Measurements from ENCODE around the gene ALOXE3. TPM values are rescaled to one million over a fixed set of nuclear protein-coding genes. Genes with fewer than 3 reads are reported as not detected.

ALOXE3 gene
- total RNA-seq, 1 experiment from 2014 or later = not detected

- DNase-seq (ENCODE audit: low spot score) = no peak
Measured at GRCh38 chr17:8052256-8053252, 65.8 kb downstream of the ALOXE3 start.

- DNase-seq (ENCODE audit: low spot score) = no peak
Measured at GRCh38 chr17:8051831-8052230, 66.5 kb downstream of the ALOXE3 start.

GRCh38 chr17:8048736-8049135, 69.6 kb downstream of the ALOXE3 start:
- no peak for DNase-seq (ENCODE audit: low spot score)

GRCh38 chr17:8048236-8048635, 70.1 kb downstream of the ALOXE3 start:
- no peak for DNase-seq (ENCODE audit: low spot score)

GRCh38 chr17:8047769-8048110, 70.6 kb downstream of the ALOXE3 start:
- DNase-seq (ENCODE audit: low spot score) = no peak

GRCh38 chr17:8046929-8047768, 71.2 kb downstream of the ALOXE3 start:
- DNase-seq (ENCODE audit: low spot score) = no peak

GRCh38 chr17:8046306-8046928, 71.9 kb downstream of the ALOXE3 start:
- DNase-seq (ENCODE audit: low spot score) = no peak

Other genes with a start within 250 kb of the ALOXE3 start
- 89.2 and 104 TPM in 2 replicates for gene CHD3, start 229.7 kb downstream of the ALOXE3 start, total RNA-seq (2014; rRNA removed; shearing (Covaris generic))
- 1.5 and 1.8 TPM in 2 replicates for gene RNF227, start 202.2 kb downstream of the ALOXE3 start, total RNA-seq (2014; rRNA removed; shearing (Covaris generic))
- 0.38 and 0.55 TPM in 2 replicates for gene KCNAB3, start 188.7 kb downstream of the ALOXE3 start, total RNA-seq (2014; rRNA removed; shearing (Covaris generic))
- 54.2 and 64.2 TPM in 2 replicates for gene TRAPPC1, start 186.6 kb downstream of the ALOXE3 start, total RNA-seq (2014; rRNA removed; shearing (Covaris generic))
- gene CNTROB, start 186.3 kb downstream of the ALOXE3 start, total RNA-seq (2014; rRNA removed; shearing (Covaris generic)) = 34.5 and 35.4 TPM in 2 replicates
- gene GUCY2D, start 115.9 kb downstream of the ALOXE3 start, total RNA-seq (2014; rRNA removed; shearing (Covaris generic)) = not detected in 2 replicates
- 0.14 TPM in 1 of 2 replicates, not detected in the other for gene ALOX15B, start 79.5 kb downstream of the ALOXE3 start, total RNA-seq (2014; rRNA removed; shearing (Covaris generic))
- not detected in 2 replicates for gene ALOX12B, start 30.8 kb downstream of the ALOXE3 start, total RNA-seq (2014; rRNA removed; shearing (Covaris generic))
- gene HES7, start 5.6 kb upstream of the ALOXE3 start, total RNA-seq (2014; rRNA removed; shearing (Covaris generic)) = not detected in 2 replicates
- gene PER1, start 33.9 kb upstream of the ALOXE3 start, total RNA-seq (2014; rRNA removed; shearing (Covaris generic)) = 6.9 and 7.5 TPM in 2 replicates
- gene VAMP2, start 44.4 kb upstream of the ALOXE3 start, total RNA-seq (2014; rRNA removed; shearing (Covaris generic)) = 1.9 and 4.3 TPM in 2 replicates
- gene TMEM107, start 57.9 kb upstream of the ALOXE3 start, total RNA-seq (2014; rRNA removed; shearing (Covaris generic)) = 35.8 and 39.3 TPM in 2 replicates
- 8.8 and 10.9 TPM in 2 replicates for gene BORCS6, start 71.7 kb upstream of the ALOXE3 start, total RNA-seq (2014; rRNA removed; shearing (Covaris generic))
- gene AURKB, start 92.1 kb upstream of the ALOXE3 start, total RNA-seq (2014; rRNA removed; shearing (Covaris generic)) = 110 and 114 TPM in 2 replicates
- 3.2 and 7.7 TPM in 2 replicates for gene CTC1, start 129.5 kb upstream of the ALOXE3 start, total RNA-seq (2014; rRNA removed; shearing (Covaris generic))
- gene PFAS, start 130.8 kb upstream of the ALOXE3 start, total RNA-seq (2014; rRNA removed; shearing (Covaris generic)) = 28.0 and 29.3 TPM in 2 replicates
- 12.1 and 17.4 TPM in 2 replicates for gene RANGRF, start 170.2 kb upstream of the ALOXE3 start, total RNA-seq (2014; rRNA removed; shearing (Covaris generic))
- gene SLC25A35, start 176.9 kb upstream of the ALOXE3 start, total RNA-seq (2014; rRNA removed; shearing (Covaris generic)) = 0.60 and 3.2 TPM in 2 replicates
- gene ARHGEF15, start 191.7 kb upstream of the ALOXE3 start, total RNA-seq (2014; rRNA removed; shearing (Covaris generic)) = not detected in 2 replicates
- gene ODF4, start 221.3 kb upstream of the ALOXE3 start, total RNA-seq (2014; rRNA removed; shearing (Covaris generic)) = not detected in 2 replicates